Gastroesophageal sphincter (tissue), 3 donors: ENCODE results near the gene CBR1.

ENCODE experiments used
- EP300 ChIP-seq: sonication (generic); formaldehyde crosslinking; IDR thresholded peaks from one replicate; pipeline ENCODE4 v1.6.1; 2017; ENCODE audit warnings: antibody characterized with exemption, mild to moderate bottlenecking
- POLR2AphosphoS5 ChIP-seq: sonication (generic); formaldehyde crosslinking; IDR thresholded peaks from one replicate; pipeline ENCODE4 v1.6.1; 2017; ENCODE audit warnings: antibody characterized with exemption
- TF ChIP-seq, protein P1 (sequence below), 4 experiments: fragments of 200-600 bp in 2 of 4; fragments of 450-650 bp in 2 of 4; sonication (generic) in 1 of 4; IDR thresholded peaks; one replicate each; pipeline ENCODE4 v1.5.1; 2017 to 2019; ENCODE audit warnings: antibody characterized with exemption in 4 of 4, mild to moderate bottlenecking in 2 of 4, moderate library complexity in 2 of 4

DNA sequence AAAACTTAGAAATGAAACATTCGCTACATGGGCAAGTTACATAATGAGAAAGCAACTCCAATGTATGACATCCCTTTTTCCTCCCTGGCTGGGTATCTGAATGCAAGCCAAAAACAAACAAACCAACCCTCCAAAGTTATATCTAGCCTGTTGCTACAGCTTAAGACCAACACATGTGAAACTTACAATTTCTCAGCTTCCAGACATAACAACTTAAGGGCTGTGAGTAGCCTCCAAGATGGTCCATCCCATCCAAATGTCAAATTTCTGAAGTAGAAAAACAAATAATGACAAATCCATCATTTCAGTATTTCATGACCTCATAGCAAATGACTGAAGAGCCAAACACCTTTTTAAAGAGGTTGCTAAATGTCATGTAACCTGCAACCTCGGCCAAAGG lies 29.4 kb upstream of the CBR1 start:
- TF ChIP-seq, protein P1, sequence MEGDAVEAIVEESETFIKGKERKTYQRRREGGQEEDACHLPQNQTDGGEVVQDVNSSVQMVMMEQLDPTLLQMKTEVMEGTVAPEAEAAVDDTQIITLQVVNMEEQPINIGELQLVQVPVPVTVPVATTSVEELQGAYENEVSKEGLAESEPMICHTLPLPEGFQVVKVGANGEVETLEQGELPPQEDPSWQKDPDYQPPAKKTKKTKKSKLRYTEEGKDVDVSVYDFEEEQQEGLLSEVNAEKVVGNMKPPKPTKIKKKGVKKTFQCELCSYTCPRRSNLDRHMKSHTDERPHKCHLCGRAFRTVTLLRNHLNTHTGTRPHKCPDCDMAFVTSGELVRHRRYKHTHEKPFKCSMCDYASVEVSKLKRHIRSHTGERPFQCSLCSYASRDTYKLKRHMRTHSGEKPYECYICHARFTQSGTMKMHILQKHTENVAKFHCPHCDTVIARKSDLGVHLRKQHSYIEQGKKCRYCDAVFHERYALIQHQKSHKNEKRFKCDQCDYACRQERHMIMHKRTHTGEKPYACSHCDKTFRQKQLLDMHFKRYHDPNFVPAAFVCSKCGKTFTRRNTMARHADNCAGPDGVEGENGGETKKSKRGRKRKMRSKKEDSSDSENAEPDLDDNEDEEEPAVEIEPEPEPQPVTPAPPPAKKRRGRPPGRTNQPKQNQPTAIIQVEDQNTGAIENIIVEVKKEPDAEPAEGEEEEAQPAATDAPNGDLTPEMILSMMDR (IDR thresholded peaks at IDR 0.05), result no peak
- TF ChIP-seq EP300 (no peak), POLR2AphosphoS5 (no peak)
